HuH-7 (cell line): ENCODE results near the gene RND1.
"Not testable (repeated sequence)": the region's sequence is repeated elsewhere in the genome, so short reads cannot be mapped to it uniquely, and the experiment has no call there.

ENCODE experiments used
- DNase-seq: peaks from one replicate; pipeline ENCODE4 v3.0.0; 2011; ENCODE audit warnings: low spot score

Gene RND1

GRCh38 chr12:48865281-48866051 lies at the start of gene RND1:
Gene RND1 (minus strand): TSS chr12:48865870. CDS start chr12:48865767, 103 bp downstream.
- peak; percentile 85 for DNase-seq

- DNase-seq: peak; percentile 64
These were observed 44.5 kb upstream of the RND1 start for GRCh38 chr12:48910196-48910595.

- not testable (repeated sequence) for DNase-seq
These were observed 44.0 kb upstream of the RND1 start for GRCh38 chr12:48909698-48910097.

GRCh38 chr12:48907245-48907644 lies 41.6 kb upstream of the RND1 start:
- DNase-seq: no peak

GRCh38 chr12:48903982-48904411 lies 38.3 kb upstream of the RND1 start:
- DNase-seq: no peak

- DNase-seq: no peak
These were observed 37.8 kb upstream of the RND1 start for GRCh38 chr12:48903363-48903981.

- no peak for DNase-seq
These were observed 35.6 kb upstream of the RND1 start for GRCh38 chr12:48901278-48901677.

- DNase-seq: no peak
These were observed 34.0 kb upstream of the RND1 start for GRCh38 chr12:48899651-48900050.

GRCh38 chr12:48894271-48894670 lies 28.6 kb upstream of the RND1 start:
- DNase-seq: no peak

- DNase-seq: peak; percentile 76
These were observed 25.2 kb upstream of the RND1 start for GRCh38 chr12:48890657-48891418.

GRCh38 chr12:48889679-48890078 lies 24.0 kb upstream of the RND1 start:
- DNase-seq: no peak

- no peak for DNase-seq
These were observed 17.9 kb upstream of the RND1 start for GRCh38 chr12:48883305-48884161.

- no peak for DNase-seq
These were observed 17.3 kb upstream of the RND1 start for GRCh38 chr12:48882972-48883304.

GRCh38 chr12:48882315-48882687 lies 16.6 kb upstream of the RND1 start:
- DNase-seq: no peak

GRCh38 chr12:48881686-48882314 lies 16.1 kb upstream of the RND1 start:
- DNase-seq: no peak

- no peak for DNase-seq
These were observed 15.0 kb upstream of the RND1 start for GRCh38 chr12:48880647-48881046.

GRCh38 chr12:48878548-48878947 lies 12.9 kb upstream of the RND1 start:
- no peak for DNase-seq

GRCh38 chr12:48875944-48876515 lies 10.4 kb upstream of the RND1 start:
- DNase-seq: no peak

GRCh38 chr12:48873534-48873933 lies 7.9 kb upstream of the RND1 start:
- not testable (repeated sequence) for DNase-seq

GRCh38 chr12:48873096-48873495 lies 7.4 kb upstream of the RND1 start:
- DNase-seq: no peak

GRCh38 chr12:48869191-48869590 lies 3.5 kb upstream of the RND1 start:
- no peak for DNase-seq
